ENCODE results near the gene FGR.

GRCh38 chr1:27668808-27669723 lies 34.1 kb upstream of the FGR start:
- TF ChIP-seq SUZ12 (IDR thresholded peaks at IDR 0.05; ENCODE audit: extremely low read depth, insufficient read depth, insufficient read length) (no peak), YY1 (IDR thresholded peaks at IDR 0.05; ENCODE audit: insufficient read depth, insufficient read length) (no peak), ZNF274 (IDR thresholded peaks at IDR 0.05; ENCODE audit: low read depth, low read length) (no peak)

All from NT2/D1 (cell line).